H9 (cell line): Measurements from ENCODE around the gene ZCCHC8. TPM values are rescaled to one million over a fixed set of nuclear protein-coding genes. Genes with fewer than 3 reads are reported as not detected.

Experiments
- DNase-seq: peaks from one replicate; pipeline ENCODE4 v3.0.0-alpha.2; 2017
- H2AFZ ChIP-seq: one replicate; pipeline ENCODE4 v1.6.1; 2013; ENCODE audit warnings: mild to moderate bottlenecking, low read length, control low read depth, moderate library complexity
- H2AK5ac ChIP-seq: 2 replicates; pipeline ENCODE4 v1.6.1; 2013; ENCODE audit warnings: low read length, control low read depth, mixed read lengths; ENCODE audit not compliant: insufficient read length
- H2BK120ac ChIP-seq: one replicate; pipeline ENCODE4 v1.6.1; 2013; ENCODE audit warnings: low read depth, mild to moderate bottlenecking, low read length, control low read depth, inconsistent platforms; ENCODE audit not compliant: poor library complexity, severe bottlenecking
- H2BK12ac ChIP-seq: 2 replicates; pipeline ENCODE4 v1.6.1; 2013; ENCODE audit warnings: low read length, control low read depth, mixed read lengths, low read depth; ENCODE audit not compliant: insufficient read length
- H2BK15ac ChIP-seq: 2 replicates; pipeline ENCODE4 v1.6.1; 2013; ENCODE audit warnings: low read depth, low read length, control low read depth
- H2BK20ac ChIP-seq: one replicate; pipeline ENCODE4 v1.6.1; 2013; ENCODE audit warnings: low read depth, mild to moderate bottlenecking, low read length, control low read depth, inconsistent platforms; ENCODE audit not compliant: poor library complexity, severe bottlenecking
- H2BK5ac ChIP-seq: 2 replicates; pipeline ENCODE4 v1.6.1; 2013; ENCODE audit warnings: low read length, control low read depth, mixed read lengths; ENCODE audit not compliant: insufficient read length
- H3K14ac ChIP-seq: 2 replicates; pipeline ENCODE4 v1.6.1; 2013; ENCODE audit warnings: low read length, control low read depth; ENCODE audit not compliant: insufficient read depth
- H3K18ac ChIP-seq: 2 replicates; pipeline ENCODE4 v1.6.1; 2013; ENCODE audit warnings: low read depth, mild to moderate bottlenecking, mixed read lengths, low read length, control low read depth; ENCODE audit not compliant: insufficient read length
- H3K23ac ChIP-seq: 2 replicates; pipeline ENCODE4 v1.6.1; 2013; ENCODE audit warnings: low read length, control low read depth, mixed read lengths, low read depth; ENCODE audit not compliant: insufficient read length
- H3K23me2 ChIP-seq: 2 replicates; pipeline ENCODE4 v1.6.1; 2013; ENCODE audit warnings: low read depth, mild to moderate bottlenecking, mixed read lengths, low read length, control low read depth; ENCODE audit not compliant: insufficient read length, poor library complexity, severe bottlenecking
- H3K27ac ChIP-seq: 2 replicates; pipeline ENCODE4 v1.5.1; 2013; ENCODE audit warnings: low read length, control low read depth, mixed read lengths, low read depth; ENCODE audit not compliant: insufficient read length
- H3K27me3 ChIP-seq: 2 replicates; pipeline ENCODE4 v1.6.1; 2013; ENCODE audit warnings: low read length, control low read depth, inconsistent platforms; ENCODE audit not compliant: insufficient read depth
- H3K4ac ChIP-seq: 2 replicates; pipeline ENCODE4 v1.6.1; 2013; ENCODE audit warnings: low read depth, mild to moderate bottlenecking, control low read depth, inconsistent platforms, low read length, moderate library complexity
- H3K4me1 ChIP-seq: 2 replicates; pipeline ENCODE4 v1.6.1; 2013; ENCODE audit warnings: low read length, control low read depth, inconsistent platforms; ENCODE audit not compliant: insufficient read depth
- H3K4me2 ChIP-seq: 2 replicates; pipeline ENCODE4 v1.6.1; 2013; ENCODE audit warnings: low read length, control low read depth, mixed read lengths; ENCODE audit not compliant: insufficient read length, insufficient read depth
- H3K56ac ChIP-seq: 2 replicates; pipeline ENCODE4 v1.6.1; 2013; ENCODE audit warnings: low read depth, mild to moderate bottlenecking, mixed read lengths, low read length, control low read depth; ENCODE audit not compliant: insufficient read length
- H3K79me1 ChIP-seq: 2 replicates; pipeline ENCODE4 v1.6.1; 2013; ENCODE audit warnings: low read depth, mild to moderate bottlenecking, moderate library complexity, low read length, control low read depth, inconsistent platforms; ENCODE audit not compliant: insufficient read depth, poor library complexity, severe bottlenecking
- H3K79me2 ChIP-seq: 2 replicates; pipeline ENCODE4 v1.6.1; 2013; ENCODE audit warnings: low read length, control low read depth, inconsistent platforms; ENCODE audit not compliant: insufficient read depth
- H3K9ac ChIP-seq: 2 replicates; pipeline ENCODE4 v1.6.1; 2013; ENCODE audit warnings: low read length, control low read depth, mixed read lengths; ENCODE audit not compliant: insufficient read length; ENCODE audit errors: extremely low read depth
- H3K9me3 ChIP-seq: one replicate; pipeline ENCODE4 v1.6.1; 2013; ENCODE audit warnings: low read depth, low read length, inconsistent platforms; ENCODE audit not compliant: control insufficient read depth
- H3T11ph ChIP-seq: one replicate; pipeline ENCODE4 v1.6.1; 2013; ENCODE audit warnings: mild to moderate bottlenecking, low read length, control low read depth, inconsistent platforms
- H4K20me1 ChIP-seq: one replicate; pipeline ENCODE4 v1.6.1; 2013; ENCODE audit not compliant: control insufficient read depth, insufficient read length, insufficient read depth
- H4K5ac ChIP-seq: 2 replicates; pipeline ENCODE4 v1.6.1; 2013; ENCODE audit warnings: low read depth, mild to moderate bottlenecking, mixed read lengths, low read length, control low read depth; ENCODE audit not compliant: insufficient read length
- H4K8ac ChIP-seq: replicated peaks from 2 replicates; pipeline ENCODE4 v1.6.1; 2013; ENCODE audit warnings: low read length, control low read depth, mixed read lengths, low read depth; ENCODE audit not compliant: insufficient read length
- H4K91ac ChIP-seq: 2 replicates; pipeline ENCODE4 v1.6.1; 2013; ENCODE audit warnings: low read depth, mild to moderate bottlenecking, moderate library complexity, mixed read lengths, low read length, control low read depth; ENCODE audit not compliant: insufficient read length
- H3K27ac Mint-ChIP-seq, 3 experiments: 2 replicates in 2 of 3; 3 replicates in 1 of 3; pipeline ENCODE4 v1.8.0; 2020 to 2021; ENCODE audit warnings: mixed read lengths in 3 of 3, mild to moderate bottlenecking in 1 of 3, moderate library complexity in 1 of 3
- H3K27me3 Mint-ChIP-seq: 2 replicates; pipeline ENCODE4 v1.8.0; 2021; ENCODE audit warnings: low read depth, mild to moderate bottlenecking, moderate library complexity, mixed read lengths
- H3K36me3 Mint-ChIP-seq, 3 experiments: 2 replicates in 2 of 3; 3 replicates in 1 of 3; pipeline ENCODE4 v1.8.0; 2020 to 2021; ENCODE audit warnings: low read depth in 3 of 3, mixed read lengths in 3 of 3; ENCODE audit not compliant: insufficient read depth in 1 of 3
- H3K4me1 Mint-ChIP-seq, 2 experiments: 2 replicates each; pipeline ENCODE4 v1.8.0; 2020; ENCODE audit warnings: mixed read lengths in 2 of 2
- H3K4me3 Mint-ChIP-seq, 2 experiments: 2 replicates in 1 of 2; 3 replicates in 1 of 2; pipeline ENCODE4 v1.8.0; 2020 to 2021; ENCODE audit warnings: mild to moderate bottlenecking in 2 of 2, mixed read lengths in 2 of 2, moderate library complexity in 1 of 2
- H3K9me3 Mint-ChIP-seq, 2 experiments: 2 replicates in 1 of 2; 3 replicates in 1 of 2; pipeline ENCODE4 v1.8.0; 2020; ENCODE audit warnings: mild to moderate bottlenecking in 2 of 2, mixed read lengths in 2 of 2, moderate library complexity in 1 of 2
- WGBS: extraction: QIAGEN DNeasy Blood & Tissue Kit; methylation state at CpG from one replicate; pipeline ENCODE4 v1.1.7; 2013; ENCODE audit warnings: missing lambda C conversion rate, low lambda C conversion rate, mixed read lengths; ENCODE audit not compliant: insufficient read length; ENCODE audit errors: extremely low coverage; 5-methylcytosine and 5-hydroxymethylcytosine counted together
- total RNA-seq: library from RNA; stranded (reverse); gene quantifications from 2 replicates; pipeline ENCODE4 v1.2.1, GENCODE V29; 2021
- TF ChIP-seq, protein P1 (sequence below): fragments of 200-600 bp; sonication (generic); conservative IDR thresholded peaks from 3 replicates; pipeline ENCODE4 v1.8.0; 2021; ENCODE audit warnings: antibody characterized with exemption, mild to moderate bottlenecking

ZCCHC8 gene
- total RNA-seq, 1 experiment from 2014 or later = 37.3 TPM

GRCh38 chr12:122519418-122519817, 18.7 kb upstream of the ZCCHC8 start:
- no peak overlapping the region for H3K18ac ChIP-seq
- Mint-ChIP-seq H3K36me3 (peaks cover 73 to 93% (median 90%) of the 10 kb centered on the region in 3 experiments), H3K9me3 (no peaks in the 10 kb centered on the region), H3K27ac (peak overlapping the region in 1 of 3 experiments; percentile 33; a peak in 2 of 7 replicates), H3K4me1 (peaks cover 12 to 13% of the 10 kb centered on the region in 2 experiments), H3K27me3 (no peaks in the 10 kb centered on the region; the same call in 1 of the 2 replicates), H3K4me3 (no peak overlapping the region)
- H3K14ac ChIP-seq = no peak overlapping the region
- WGBS = no CpG with 5 or more reads among the region's 1 CpG
- no peak overlapping the region for H3K4me2 ChIP-seq
- H2BK5ac ChIP-seq = no peak overlapping the region
- no peak overlapping the region for H2AK5ac ChIP-seq
- H4K8ac ChIP-seq = no peak overlapping the region
- H4K20me1 ChIP-seq = no peaks in the 10 kb centered on the region
- H3K79me1 ChIP-seq = peaks cover 11% of the 10 kb centered on the region
- no peak overlapping the region for H3K23ac ChIP-seq
- H3K4ac ChIP-seq = no peak overlapping the region
- H3K27ac ChIP-seq = no peak overlapping the region
- H3K56ac ChIP-seq = no peak overlapping the region
- no peak overlapping the region for H3T11ph ChIP-seq
- no peak for DNase-seq
- no peak overlapping the region for H3K9ac ChIP-seq
- H2BK120ac ChIP-seq = no peak overlapping the region
- no peaks in the 10 kb centered on the region for H3K9me3 ChIP-seq
- H3K23me2 ChIP-seq = no peaks in the 10 kb centered on the region
- no peak overlapping the region for H4K91ac ChIP-seq
- H4K5ac ChIP-seq = no peak overlapping the region
- peaks cover 23% of the 10 kb centered on the region for H3K79me2 ChIP-seq
- no peaks in the 10 kb centered on the region for H3K27me3 ChIP-seq
- H2AFZ ChIP-seq = no peak overlapping the region
- no peak overlapping the region for H2BK20ac ChIP-seq
- no peak overlapping the region for H2BK15ac ChIP-seq
- H2BK12ac ChIP-seq = no peak overlapping the region
- no peaks in the 10 kb centered on the region for H3K4me1 ChIP-seq
- TF ChIP-seq, protein P1, sequence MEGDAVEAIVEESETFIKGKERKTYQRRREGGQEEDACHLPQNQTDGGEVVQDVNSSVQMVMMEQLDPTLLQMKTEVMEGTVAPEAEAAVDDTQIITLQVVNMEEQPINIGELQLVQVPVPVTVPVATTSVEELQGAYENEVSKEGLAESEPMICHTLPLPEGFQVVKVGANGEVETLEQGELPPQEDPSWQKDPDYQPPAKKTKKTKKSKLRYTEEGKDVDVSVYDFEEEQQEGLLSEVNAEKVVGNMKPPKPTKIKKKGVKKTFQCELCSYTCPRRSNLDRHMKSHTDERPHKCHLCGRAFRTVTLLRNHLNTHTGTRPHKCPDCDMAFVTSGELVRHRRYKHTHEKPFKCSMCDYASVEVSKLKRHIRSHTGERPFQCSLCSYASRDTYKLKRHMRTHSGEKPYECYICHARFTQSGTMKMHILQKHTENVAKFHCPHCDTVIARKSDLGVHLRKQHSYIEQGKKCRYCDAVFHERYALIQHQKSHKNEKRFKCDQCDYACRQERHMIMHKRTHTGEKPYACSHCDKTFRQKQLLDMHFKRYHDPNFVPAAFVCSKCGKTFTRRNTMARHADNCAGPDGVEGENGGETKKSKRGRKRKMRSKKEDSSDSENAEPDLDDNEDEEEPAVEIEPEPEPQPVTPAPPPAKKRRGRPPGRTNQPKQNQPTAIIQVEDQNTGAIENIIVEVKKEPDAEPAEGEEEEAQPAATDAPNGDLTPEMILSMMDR = no peak
